K562 (cell line): ENCODE measurements around the gene DND1. TPM values are rescaled to one million over a fixed set of nuclear protein-coding genes. Genes with fewer than 3 reads are reported as not detected.
"Not testable (repeated sequence)": the region's sequence is repeated elsewhere in the genome, so short reads cannot be mapped to it uniquely, and the experiment has no call there.

Experiments
- ATAC-seq: fragments of 200-7000 bp; cut with Tn5 transposase; 3 replicates; pipeline ENCODE4 v1.9.1; 2020; ENCODE audit warnings: moderate library complexity
- BruUV-seq: library from RNA; stranded (reverse); fragments of 400-500 nt; replicated peaks from 2 replicates; lab custom pipeline; 2021; lab: Mats Ljungman, UMichigan
- CTCF ChIA-PET: fragments of 300-600 bp; formaldehyde crosslinking; extraction: SDS; loops from one replicate; lab custom pipeline; 2021; ENCODE audit warnings: low intra/inter-chr PET ratio; lab: Yijun Ruan, JAX
- POLR2A ChIA-PET: fragments of 300-600, 350-650 bp; sonication (Branson Sonifier 250); formaldehyde crosslinking; extraction: SDS; loops from one replicate; lab custom pipeline; 2021; ENCODE audit warnings: antibody characterized with exemption, inconsistent platforms; lab: Yijun Ruan, JAX
- DNase-seq, 4 experiments: peaks; one replicate each; pipeline versions ENCODE4 v3.0.0 to v3.0.0-alpha.2; 2011 to 2018; ENCODE audit warnings: low spot score in 3 of 4, mixed read lengths in 3 of 4; ENCODE audit errors: extremely low read depth in 1 of 4
- FAIRE-seq: peaks from 2 replicates; lab custom pipeline; 2011; peaks lifted over from hg19 to GRCh38; lab: Jason Lieb, UNC
- H2AFZ ChIP-seq: 2 replicates; pipeline ENCODE4 v1.6.0; 2011; ENCODE audit warnings: low read depth, low read length, control low read depth, inconsistent platforms
- H3K27ac ChIP-seq: fragments of 200-600 bp; 3 replicates; pipeline ENCODE4 v1.8.0; 2011; ENCODE audit warnings: low read depth, mild to moderate bottlenecking, control low read depth, inconsistent platforms, low read length, moderate library complexity, mixed read lengths; ENCODE audit errors: extremely low read depth
- H3K27me3 ChIP-seq, 2 experiments: fragments of 300-600 bp in 1 of 2; 2 replicates in 1 of 2; 3 replicates in 1 of 2; pipeline versions ENCODE4 v1.6.0 to v1.8.0; 2011; ENCODE audit warnings: inconsistent platforms in 2 of 2, low read length in 2 of 2, mild to moderate bottlenecking in 1 of 2, mixed read lengths in 1 of 2, moderate library complexity in 1 of 2; ENCODE audit not compliant: control insufficient read depth in 2 of 2, insufficient read depth in 2 of 2
- H3K36me3 ChIP-seq: fragments of 300-600 bp; 3 replicates; pipeline ENCODE4 v1.8.0; 2011; ENCODE audit warnings: mild to moderate bottlenecking, low read length, inconsistent platforms; ENCODE audit not compliant: control insufficient read depth, insufficient read depth
- H3K4me1 ChIP-seq, 2 experiments: fragments of 200-600 bp in 1 of 2; replicated peaks in 1 of 2; 2 replicates in 1 of 2; 3 replicates in 1 of 2; pipeline versions ENCODE4 v1.5.1 to v1.8.0; 2011; ENCODE audit warnings: inconsistent platforms in 2 of 2, low read length in 2 of 2, mild to moderate bottlenecking in 1 of 2, mixed read lengths in 1 of 2, moderate library complexity in 1 of 2; ENCODE audit not compliant: control insufficient read depth in 2 of 2, insufficient read depth in 2 of 2
- H3K4me2 ChIP-seq: 2 replicates; pipeline ENCODE4 v1.6.1; 2011; ENCODE audit warnings: low read length, control low read depth, inconsistent platforms, mixed read lengths; ENCODE audit not compliant: insufficient read depth
- H3K4me3 ChIP-seq: fragments of 200-600 bp; sonication (generic), shearing (Covaris generic); 2 replicates; pipeline ENCODE4 v1.5.1; 2016; ENCODE audit warnings: control low read depth, inconsistent platforms
- H3K79me2 ChIP-seq: fragments of 200-600 bp; 3 replicates; pipeline ENCODE4 v1.8.0; 2011; ENCODE audit warnings: low read length, inconsistent platforms; ENCODE audit not compliant: control insufficient read depth, insufficient read depth
- H3K9ac ChIP-seq, 2 experiments: 2 replicates each; pipeline versions ENCODE4 v1.6.0 to v1.6.1; 2011; ENCODE audit warnings: low read depth in 2 of 2, low read length in 2 of 2, control low read depth in 1 of 2, inconsistent platforms in 1 of 2, mild to moderate bottlenecking in 1 of 2, mixed read lengths in 1 of 2; ENCODE audit not compliant: insufficient read depth in 1 of 2
- H3K9me1 ChIP-seq: one replicate; pipeline ENCODE4 v1.6.0; 2011; ENCODE audit warnings: inconsistent platforms, mild to moderate bottlenecking, low read length, moderate library complexity; ENCODE audit not compliant: control insufficient read depth, insufficient read depth
- H3K9me3 ChIP-seq: replicated peaks from 2 replicates; pipeline ENCODE4 v1.5.1; 2011; ENCODE audit warnings: low read depth, low read length, inconsistent platforms; ENCODE audit not compliant: control insufficient read depth, insufficient read depth
- H4K20me1 ChIP-seq: replicated peaks from 2 replicates; pipeline ENCODE4 v1.6.1; 2011; ENCODE audit warnings: low read length, inconsistent platforms, mixed read lengths; ENCODE audit not compliant: control insufficient read depth, insufficient read depth
- CEBPB ChIP-seq: fragments of 450-650 bp; IDR thresholded peaks from 2 replicates; pipeline ENCODE4 v1.6.1; 2016; ENCODE audit warnings: missing genetic modification characterization, missing compliant biosample characterization
- KLF1 ChIP-seq: fragments of 450-650 bp; IDR thresholded peaks from 2 replicates; pipeline ENCODE4 v1.6.1; 2016; ENCODE audit warnings: missing genetic modification characterization, missing compliant biosample characterization
- TEAD2 ChIP-seq: fragments of 450-650 bp; IDR thresholded peaks from 2 replicates; pipeline ENCODE4 v1.6.1; 2016; ENCODE audit warnings: missing genetic modification characterization, control low read depth, missing compliant biosample characterization
- ZFP36 ChIP-seq: fragments of 150-350 bp; IDR thresholded peaks from 2 replicates; pipeline ENCODE4 v1.6.1; 2018; ENCODE audit warnings: low read length, low read depth; ENCODE audit not compliant: partially characterized antibody
- ZNF57 ChIP-seq: fragments of 450-650 bp; formaldehyde crosslinking; IDR thresholded peaks from 2 replicates; pipeline ENCODE4 v1.4.0; 2020; ENCODE audit warnings: mild to moderate bottlenecking, moderate library complexity
- whole genome bisulfite sequencing: fragments of 100-300 bp; shearing (Covaris generic); methylation state at CpG from one replicate; pipeline ENCODE4 v1.1.6; 2016; ENCODE audit warnings: low coverage, mixed read lengths; ENCODE audit not compliant: insufficient coverage; ENCODE audit errors: missing lambda C conversion rate; 5-methylcytosine and 5-hydroxymethylcytosine counted together
- in situ Hi-C: fragments of 300-500 bp; cut with MboI; formaldehyde crosslinking; loops from 4 replicates; pipeline ENCODE4 v1.15.0; 2018; ENCODE audit warnings: inconsistent platforms, mixed read lengths
- intact Hi-C: fragments of 100-400 bp; cut with micrococcal nuclease; formaldehyde crosslinking; loops from 2 replicates; pipeline ENCODE4 v1.14.2; 2022
- polyA plus RNA-seq, 8 experiments: library from polyadenylated mRNA; depleted of rRNA in 4 of 8; stranded (reverse) in 5 of 8; unstranded in 3 of 8; fragments of >200 nt; fragmentation: Nextera tagmentation in 2 of 8; fragmentation: Illumina TruSeq in 1 of 8; extraction: Ambion mirVana in 2 of 8; extraction: Trizol in 1 of 8; gene quantifications; 2 replicates each; pipeline versions ENCODE4 v1.2.1 to v1.2.3, GENCODE V29; 2011 to 2014; ENCODE audit warnings: inconsistent platforms in 1 of 8, missing spikeins in 1 of 8
- total RNA-seq, 7 experiments: library from RNA; depleted of rRNA in 6 of 7; stranded (reverse); fragments of >200 nt in 6 of 7; fragmentation: Illumina TruSeq in 2 of 7; extraction: Trizol in 2 of 7; gene quantifications; 2 replicates each; pipeline versions ENCODE4 v1.2.1 to v1.2.3, GENCODE V29; 2011 to 2021; ENCODE audit warnings: low replicate concordance in 1 of 7

DND1 gene
- total and polyA plus RNA-seq, 9 of the 15 experiments (the other 6 are each of a cell fraction or from before 2014, with no cell fraction given), result 0.37 to 2.0 (median 0.90) TPM; not detected in 3

GRCh38 chr5:140627972-140628371 is 45.4 kb downstream of the DND1 start:
- in situ Hi-C loops (no loop called here), intact Hi-C loops (no loop called here)
- ChIA-PET CTCF (interaction anchor here (0.6 kb wide), 1 partner anchor 127 kb away, joined by 3 read pairs; no protein-coding TSS in a partner anchor), POLR2A (interaction anchor here (0.6 kb wide), 1 partner anchor 10 kb away, joined by 3 read pairs; no protein-coding TSS in a partner anchor)
- Histone ChIP-seq H3K79me2 (no peaks in the 10 kb centered on the region), H4K20me1 (no peaks in the 10 kb centered on the region), H3K4me1 (peaks cover 3 to 14% of the 10 kb centered on the region in 2 experiments; a peak in 4 of 5 replicates), H3K9me1 (no peaks in the 10 kb centered on the region), H3K9me3 (no peaks in the 10 kb centered on the region), H3K27ac (no peak overlapping the region), H3K4me3 (no peak overlapping the region), H3K4me2 (no peak overlapping the region), H2AFZ (no peak overlapping the region), H3K27me3 (no peaks in the 10 kb centered on the region), H3K9ac (no peak overlapping the region), H3K36me3 (no peaks in the 10 kb centered on the region)
- no TSS peak for BruUV-seq
- 63% methylated on average over 6 of the region's 6 CpGs for WGBS
- ATAC-seq (no peak), DNase-seq (no peak), FAIRE-seq (no peak)
- TF ChIP-seq ZNF57 (CRISPR knock-in tag) (no peak), KLF1 (tag) (no peak), CEBPB (tag) (peak; percentile 21; the same call in 1 of the 2 replicates), TEAD2 (tag) (no peak), ZFP36 (peak; percentile 58)

GRCh38 chr5:140624886-140625285 is 48.5 kb downstream of the DND1 start:
- FAIRE-seq, H3K9ac ChIP-seq, in situ Hi-C loops, H3K27me3 ChIP-seq, BruUV-seq, H3K9me3 ChIP-seq, H3K4me3 ChIP-seq, H3K36me3 ChIP-seq, H3K4me1 ChIP-seq, CTCF ChIA-PET, H3K9me1 ChIP-seq, DNase-seq, intact Hi-C loops, H3K27ac ChIP-seq, H4K20me1 ChIP-seq, H3K79me2 ChIP-seq, ATAC-seq, H3K4me2 ChIP-seq: not testable (repeated sequence)
- POLR2A ChIA-PET, result interaction anchor here (0.6 kb wide), 2 partner anchors 55 to 1118 kb away, joined by 3 read pairs; no protein-coding TSS in a partner anchor
- WGBS, result 58% methylated on average over 10 of the region's 10 CpGs
- peak overlapping the region; percentile 71 for H2AFZ ChIP-seq
